K562 (cell line): ENCODE results near the gene CBLC. TPM values are rescaled to one million over a fixed set of nuclear protein-coding genes. Genes with fewer than 3 reads are reported as not detected.

Experiments
- C11orf30 ChIP-seq: fragments of 450-650 bp; IDR thresholded peaks from 2 replicates; pipeline ENCODE4 v1.6.1; 2016; ENCODE audit warnings: low read depth, mild to moderate bottlenecking
- CBX3 ChIP-seq, 2 experiments: IDR thresholded peaks; 1 replicate in 1 of 2; 2 replicates in 1 of 2; pipeline ENCODE4 v1.6.1; 2012; ENCODE audit warnings: inconsistent platforms in 2 of 2, low read length in 2 of 2, borderline replicate concordance in 1 of 2, control low read depth in 1 of 2
- FOXK2 ChIP-seq, 2 experiments: fragments of 450-650 bp; IDR thresholded peaks in 1 of 2; conservative IDR thresholded peaks in 1 of 2; 2 replicates each; pipeline ENCODE4 v1.6.1; 2016; ENCODE audit warnings: low read depth in 2 of 2, mild to moderate bottlenecking in 1 of 2
- GABPB1 ChIP-seq: sonication (generic); formaldehyde crosslinking; IDR thresholded peaks from 2 replicates; pipeline ENCODE4 v1.8.0; 2022; ENCODE audit warnings: mild to moderate bottlenecking, missing genetic modification reagents
- HDAC2 ChIP-seq: fragments of 450-650 bp; IDR thresholded peaks from 2 replicates; pipeline ENCODE4 v1.6.1; 2016; ENCODE audit warnings: mild to moderate bottlenecking
- HMGN3 ChIP-seq: IDR thresholded peaks from 2 replicates; pipeline ENCODE4 v1.6.1; 2011; ENCODE audit warnings: borderline replicate concordance, low read depth, mild to moderate bottlenecking, mixed read lengths, low read length; ENCODE audit not compliant: insufficient read length; ENCODE audit errors: extremely low read depth
- KDM4B ChIP-seq, 2 experiments: fragments of 450-650 bp in 1 of 2; sonication (generic) in 1 of 2; IDR thresholded peaks; 2 replicates each; pipeline ENCODE4 v1.6.1; 2016 to 2017; ENCODE audit warnings: borderline replicate concordance in 2 of 2, antibody characterized with exemption in 1 of 2, low read depth in 1 of 2, mild to moderate bottlenecking in 1 of 2
- L3MBTL2 ChIP-seq: fragments of 450-650 bp; IDR thresholded peaks from 2 replicates; pipeline ENCODE4 v1.6.1; 2016; ENCODE audit warnings: mild to moderate bottlenecking, moderate library complexity
- MAZ ChIP-seq, 2 experiments: fragments of 450-650 bp in 1 of 2; sonication (generic) in 1 of 2; formaldehyde crosslinking; IDR thresholded peaks in 1 of 2; conservative IDR thresholded peaks in 1 of 2; 2 replicates each; pipeline versions ENCODE4 v1.4.0 to v1.5.0; 2020; ENCODE audit warnings: mild to moderate bottlenecking in 1 of 2, missing genetic modification reagents in 1 of 2
- MCM2 ChIP-seq: fragments of 450-650 bp; IDR thresholded peaks from 2 replicates; pipeline ENCODE4 v1.6.1; 2017; ENCODE audit warnings: low read depth, mild to moderate bottlenecking
- MEIS2 ChIP-seq: fragments of 450-650 bp; IDR thresholded peaks from 2 replicates; pipeline ENCODE4 v1.6.1; 2014; ENCODE audit warnings: mild to moderate bottlenecking; ENCODE audit not compliant: partially characterized antibody
- MYC ChIP-seq, 2 experiments: fragments of 250-450 bp in 1 of 2; sonication (Bioruptor Pico) in 1 of 2; IDR thresholded peaks; 2 replicates each; pipeline versions ENCODE4 v1.5.1 to v1.6.1; 2012 to 2021; ENCODE audit warnings: low read depth in 2 of 2, borderline replicate concordance in 1 of 2, improper control_type of control experiment in 1 of 2, low read length in 1 of 2, mild to moderate bottlenecking in 1 of 2, moderate library complexity in 1 of 2
- NFE2 ChIP-seq: IDR thresholded peaks from 2 replicates; pipeline ENCODE4 v1.6.1; 2014; ENCODE audit warnings: antibody characterized with exemption, low read depth
- NFIX ChIP-seq: fragments of 250-450 bp; sonication (Bioruptor Pico); IDR thresholded peaks from 2 replicates; pipeline ENCODE4 v1.4.0; 2020; ENCODE audit warnings: low read depth, mild to moderate bottlenecking, moderate library complexity
- RBM25 ChIP-seq: fragments of 200-400 bp; formaldehyde crosslinking; IDR thresholded peaks from 2 replicates; pipeline ENCODE4 v1.6.1; 2018; ENCODE audit warnings: low read length, low read depth, moderate library complexity; ENCODE audit not compliant: severe bottlenecking
- SETDB1 ChIP-seq: IDR thresholded peaks from one replicate; pipeline ENCODE4 v1.6.1; 2012; ENCODE audit warnings: low read length, control low read depth, inconsistent platforms
- SNRNP70 ChIP-seq: fragments of 200-400 bp; formaldehyde crosslinking; optimal IDR thresholded peaks from 2 replicates; pipeline ENCODE3; 2017; ENCODE audit warnings: low read depth, low read length
- SOX6 ChIP-seq: fragments of 450-650 bp; IDR thresholded peaks from 2 replicates; pipeline ENCODE4 v1.6.1; 2014; ENCODE audit warnings: mild to moderate bottlenecking
- TAF1 ChIP-seq: IDR thresholded peaks from 2 replicates; pipeline ENCODE4 v1.6.1; 2011; ENCODE audit warnings: mild to moderate bottlenecking, low read length, moderate library complexity; ENCODE audit not compliant: insufficient read depth, control insufficient read depth, severe bottlenecking; ENCODE audit errors: extremely low read depth
- TCF7 ChIP-seq: sonication (generic); IDR thresholded peaks from 2 replicates; pipeline ENCODE4 v1.6.1; 2016; ENCODE audit warnings: antibody characterized with exemption, borderline replicate concordance
- USF2 ChIP-seq: sonication (generic); formaldehyde crosslinking; IDR thresholded peaks from 2 replicates; pipeline ENCODE4 v1.5.0; 2020; ENCODE audit warnings: missing genetic modification reagents
- ZC3H11A ChIP-seq: IDR thresholded peaks from 2 replicates; pipeline ENCODE4 v1.6.1; 2012; ENCODE audit warnings: low read depth, low read length, improper control_type of control experiment
- polyA plus RNA-seq, 8 experiments: library from polyadenylated mRNA; depleted of rRNA in 4 of 8; stranded (reverse) in 5 of 8; unstranded in 3 of 8; fragments of >200 nt; fragmentation: Nextera tagmentation in 2 of 8; fragmentation: Illumina TruSeq in 1 of 8; extraction: Ambion mirVana in 2 of 8; extraction: Trizol in 1 of 8; gene quantifications; 2 replicates each; pipeline versions ENCODE4 v1.2.1 to v1.2.3, GENCODE V29; 2011 to 2014; ENCODE audit warnings: inconsistent platforms in 1 of 8, missing spikeins in 1 of 8
- total RNA-seq, 7 experiments: library from RNA; depleted of rRNA in 6 of 7; stranded (reverse); fragments of >200 nt in 6 of 7; fragmentation: Illumina TruSeq in 2 of 7; extraction: Trizol in 2 of 7; gene quantifications; 2 replicates each; pipeline versions ENCODE4 v1.2.1 to v1.2.3, GENCODE V29; 2011 to 2021; ENCODE audit warnings: low replicate concordance in 1 of 7
- TF ChIP-seq, protein P1 (sequence below): fragments of 250-450 bp; sonication (Bioruptor Pico); IDR thresholded peaks from 2 replicates; pipeline ENCODE4 v1.4.0; 2020; ENCODE audit warnings: mild to moderate bottlenecking, moderate library complexity
- TF ChIP-seq, protein P2 (sequence below), 2 experiments: fragments of 450-650 bp in 1 of 2; sonication (generic) in 1 of 2; formaldehyde crosslinking in 1 of 2; IDR thresholded peaks in 1 of 2; conservative IDR thresholded peaks in 1 of 2; 2 replicates each; pipeline versions ENCODE4 v1.6.1 to v1.8.1; 2016 to 2023; ENCODE audit warnings: mild to moderate bottlenecking in 2 of 2, moderate library complexity in 2 of 2, inconsistent platforms in 1 of 2, missing genetic modification reagents in 1 of 2

CBLC gene
- total and polyA plus RNA-seq, 9 of the 15 experiments (the other 6 are each of a cell fraction or from before 2014, with no cell fraction given): 0.09 TPM; not detected in 8

GRCh38 chr19:44746946-44747738, 30.5 kb upstream of the CBLC start (continued):
- TF ChIP-seq HMGN3 (peak; percentile 70), NFE2 (peak; percentile 66), USF2 (no peak), SOX6 (peak; percentile 13; the same call in 1 of the 2 replicates), ZC3H11A (no peak), FOXK2 (conservative IDR thresholded peaks at IDR 0.05 in 1 of 2, IDR thresholded peaks at IDR 0.05 in 1 of 2; ENCODE audit: low read depth in 2 of 2) (no peak), NFIX (CRISPR knock-in tag) (no peak), C11orf30 (peak; percentile 59; the same call in 1 of the 2 replicates), TCF7 (no peak), RBM25 (peak; percentile 93), SETDB1 (no peak), MCM2 (no peak), TAF1 (peak; percentile 22), L3MBTL2 (peak; percentile 46; the same call in 1 of the 2 replicates), MYC (IDR thresholded peaks at IDR 0.05; ENCODE audit: low read depth, low read length) (peak; percentile 24; the same call in 1 of the 2 replicates), MYC (CRISPR knock-in tag; IDR thresholded peaks at IDR 0.05; ENCODE audit: borderline replicate concordance, low read depth) (no peak), MAZ (CRISPR knock-in tag; conservative IDR thresholded peaks at IDR 0.05 in 1 of 2, IDR thresholded peaks at IDR 0.05 in 1 of 2) (peak; percentile 97 to 99), GABPB1 (CRISPR knock-in tag) (peak; percentile 39; the same call in 1 of the 2 replicates), MEIS2 (peak; percentile 21), SNRNP70 (no peak), HDAC2 (peak; percentile 64), CBX3 (IDR thresholded peaks at IDR 0.05; ENCODE audit: borderline replicate concordance in 1 of 2, low read length in 2 of 2) (0 out of 3 replicates have a peak, but pooled peaks of 1 of the 2 experiments have one; percentile 23), KDM4B (IDR thresholded peaks at IDR 0.05; ENCODE audit: borderline replicate concordance in 2 of 2, low read depth in 1 of 2) (peak in 1 of 2 experiments; percentile 88; a peak in 1 of 4 replicates)
- TF ChIP-seq, protein P1, sequence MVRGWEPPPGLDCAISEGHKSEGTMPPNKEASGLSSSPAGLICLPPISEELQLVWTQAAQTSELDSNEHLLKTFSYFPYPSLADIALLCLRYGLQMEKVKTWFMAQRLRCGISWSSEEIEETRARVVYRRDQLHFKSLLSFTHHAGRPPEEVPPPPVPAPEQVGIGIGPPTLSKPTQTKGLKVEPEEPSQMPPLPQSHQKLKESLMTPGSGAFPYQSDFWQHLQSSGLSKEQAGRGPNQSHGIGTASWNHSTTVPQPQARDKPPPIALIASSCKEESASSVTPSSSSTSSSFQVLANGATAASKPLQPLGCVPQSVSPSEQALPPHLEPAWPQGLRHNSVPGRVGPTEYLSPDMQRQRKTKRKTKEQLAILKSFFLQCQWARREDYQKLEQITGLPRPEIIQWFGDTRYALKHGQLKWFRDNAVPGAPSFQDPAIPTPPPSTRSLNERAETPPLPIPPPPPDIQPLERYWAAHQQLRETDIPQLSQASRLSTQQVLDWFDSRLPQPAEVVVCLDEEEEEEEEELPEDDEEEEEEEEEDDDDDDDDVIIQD (CRISPR knock-in tag): no peak
- TF ChIP-seq, protein P2, sequence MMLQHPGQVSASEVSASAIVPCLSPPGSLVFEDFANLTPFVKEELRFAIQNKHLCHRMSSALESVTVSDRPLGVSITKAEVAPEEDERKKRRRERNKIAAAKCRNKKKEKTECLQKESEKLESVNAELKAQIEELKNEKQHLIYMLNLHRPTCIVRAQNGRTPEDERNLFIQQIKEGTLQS (IDR thresholded peaks at IDR 0.05): peak; percentile 61
- TF ChIP-seq, protein P2 (CRISPR knock-in tag; conservative IDR thresholded peaks at IDR 0.05): no peak
